H9 (cell line): ENCODE data around the gene POC5. TPM values are rescaled to one million over a fixed set of nuclear protein-coding genes. Genes with fewer than 3 reads are reported as not detected.

Experiments used
- DNase-seq: peaks from one replicate; pipeline ENCODE4 v3.0.0-alpha.2; 2017
- H2AFZ ChIP-seq: one replicate; pipeline ENCODE4 v1.6.1; 2013; ENCODE audit warnings: mild to moderate bottlenecking, low read length, control low read depth, moderate library complexity
- H2AK5ac ChIP-seq: 2 replicates; pipeline ENCODE4 v1.6.1; 2013; ENCODE audit warnings: low read length, control low read depth, mixed read lengths; ENCODE audit not compliant: insufficient read length
- H2BK120ac ChIP-seq: one replicate; pipeline ENCODE4 v1.6.1; 2013; ENCODE audit warnings: low read depth, mild to moderate bottlenecking, low read length, control low read depth, inconsistent platforms; ENCODE audit not compliant: poor library complexity, severe bottlenecking
- H2BK12ac ChIP-seq: 2 replicates; pipeline ENCODE4 v1.6.1; 2013; ENCODE audit warnings: low read length, control low read depth, mixed read lengths, low read depth; ENCODE audit not compliant: insufficient read length
- H2BK15ac ChIP-seq: 2 replicates; pipeline ENCODE4 v1.6.1; 2013; ENCODE audit warnings: low read depth, low read length, control low read depth
- H2BK20ac ChIP-seq: one replicate; pipeline ENCODE4 v1.6.1; 2013; ENCODE audit warnings: low read depth, mild to moderate bottlenecking, low read length, control low read depth, inconsistent platforms; ENCODE audit not compliant: poor library complexity, severe bottlenecking
- H2BK5ac ChIP-seq: 2 replicates; pipeline ENCODE4 v1.6.1; 2013; ENCODE audit warnings: low read length, control low read depth, mixed read lengths; ENCODE audit not compliant: insufficient read length
- H3K14ac ChIP-seq: 2 replicates; pipeline ENCODE4 v1.6.1; 2013; ENCODE audit warnings: low read length, control low read depth; ENCODE audit not compliant: insufficient read depth
- H3K18ac ChIP-seq: 2 replicates; pipeline ENCODE4 v1.6.1; 2013; ENCODE audit warnings: low read depth, mild to moderate bottlenecking, mixed read lengths, low read length, control low read depth; ENCODE audit not compliant: insufficient read length
- H3K23ac ChIP-seq: 2 replicates; pipeline ENCODE4 v1.6.1; 2013; ENCODE audit warnings: low read length, control low read depth, mixed read lengths, low read depth; ENCODE audit not compliant: insufficient read length
- H3K23me2 ChIP-seq: 2 replicates; pipeline ENCODE4 v1.6.1; 2013; ENCODE audit warnings: low read depth, mild to moderate bottlenecking, mixed read lengths, low read length, control low read depth; ENCODE audit not compliant: insufficient read length, poor library complexity, severe bottlenecking
- H3K27ac ChIP-seq: 2 replicates; pipeline ENCODE4 v1.5.1; 2013; ENCODE audit warnings: low read length, control low read depth, mixed read lengths, low read depth; ENCODE audit not compliant: insufficient read length
- H3K27me3 ChIP-seq: 2 replicates; pipeline ENCODE4 v1.6.1; 2013; ENCODE audit warnings: low read length, control low read depth, inconsistent platforms; ENCODE audit not compliant: insufficient read depth
- H3K4ac ChIP-seq: 2 replicates; pipeline ENCODE4 v1.6.1; 2013; ENCODE audit warnings: low read depth, mild to moderate bottlenecking, control low read depth, inconsistent platforms, low read length, moderate library complexity
- H3K4me1 ChIP-seq: 2 replicates; pipeline ENCODE4 v1.6.1; 2013; ENCODE audit warnings: low read length, control low read depth, inconsistent platforms; ENCODE audit not compliant: insufficient read depth
- H3K4me2 ChIP-seq: 2 replicates; pipeline ENCODE4 v1.6.1; 2013; ENCODE audit warnings: low read length, control low read depth, mixed read lengths; ENCODE audit not compliant: insufficient read length, insufficient read depth
- H3K56ac ChIP-seq: 2 replicates; pipeline ENCODE4 v1.6.1; 2013; ENCODE audit warnings: low read depth, mild to moderate bottlenecking, mixed read lengths, low read length, control low read depth; ENCODE audit not compliant: insufficient read length
- H3K79me1 ChIP-seq: 2 replicates; pipeline ENCODE4 v1.6.1; 2013; ENCODE audit warnings: low read depth, mild to moderate bottlenecking, moderate library complexity, low read length, control low read depth, inconsistent platforms; ENCODE audit not compliant: insufficient read depth, poor library complexity, severe bottlenecking
- H3K79me2 ChIP-seq: 2 replicates; pipeline ENCODE4 v1.6.1; 2013; ENCODE audit warnings: low read length, control low read depth, inconsistent platforms; ENCODE audit not compliant: insufficient read depth
- H3K9ac ChIP-seq: 2 replicates; pipeline ENCODE4 v1.6.1; 2013; ENCODE audit warnings: low read length, control low read depth, mixed read lengths; ENCODE audit not compliant: insufficient read length; ENCODE audit errors: extremely low read depth
- H3K9me3 ChIP-seq: one replicate; pipeline ENCODE4 v1.6.1; 2013; ENCODE audit warnings: low read depth, low read length, inconsistent platforms; ENCODE audit not compliant: control insufficient read depth
- H3T11ph ChIP-seq: one replicate; pipeline ENCODE4 v1.6.1; 2013; ENCODE audit warnings: mild to moderate bottlenecking, low read length, control low read depth, inconsistent platforms
- H4K20me1 ChIP-seq: one replicate; pipeline ENCODE4 v1.6.1; 2013; ENCODE audit not compliant: control insufficient read depth, insufficient read length, insufficient read depth
- H4K5ac ChIP-seq: 2 replicates; pipeline ENCODE4 v1.6.1; 2013; ENCODE audit warnings: low read depth, mild to moderate bottlenecking, mixed read lengths, low read length, control low read depth; ENCODE audit not compliant: insufficient read length
- H4K8ac ChIP-seq: replicated peaks from 2 replicates; pipeline ENCODE4 v1.6.1; 2013; ENCODE audit warnings: low read length, control low read depth, mixed read lengths, low read depth; ENCODE audit not compliant: insufficient read length
- H4K91ac ChIP-seq: 2 replicates; pipeline ENCODE4 v1.6.1; 2013; ENCODE audit warnings: low read depth, mild to moderate bottlenecking, moderate library complexity, mixed read lengths, low read length, control low read depth; ENCODE audit not compliant: insufficient read length
- H3K27ac Mint-ChIP-seq, 3 experiments: 2 replicates in 2 of 3; 3 replicates in 1 of 3; pipeline ENCODE4 v1.8.0; 2020 to 2021; ENCODE audit warnings: mixed read lengths in 3 of 3, mild to moderate bottlenecking in 1 of 3, moderate library complexity in 1 of 3
- H3K27me3 Mint-ChIP-seq: 2 replicates; pipeline ENCODE4 v1.8.0; 2021; ENCODE audit warnings: low read depth, mild to moderate bottlenecking, moderate library complexity, mixed read lengths
- H3K36me3 Mint-ChIP-seq, 3 experiments: 2 replicates in 2 of 3; 3 replicates in 1 of 3; pipeline ENCODE4 v1.8.0; 2020 to 2021; ENCODE audit warnings: low read depth in 3 of 3, mixed read lengths in 3 of 3; ENCODE audit not compliant: insufficient read depth in 1 of 3
- H3K4me1 Mint-ChIP-seq, 2 experiments: 2 replicates each; pipeline ENCODE4 v1.8.0; 2020; ENCODE audit warnings: mixed read lengths in 2 of 2
- H3K4me3 Mint-ChIP-seq, 2 experiments: 2 replicates in 1 of 2; 3 replicates in 1 of 2; pipeline ENCODE4 v1.8.0; 2020 to 2021; ENCODE audit warnings: mild to moderate bottlenecking in 2 of 2, mixed read lengths in 2 of 2, moderate library complexity in 1 of 2
- H3K9me3 Mint-ChIP-seq, 2 experiments: 2 replicates in 1 of 2; 3 replicates in 1 of 2; pipeline ENCODE4 v1.8.0; 2020; ENCODE audit warnings: mild to moderate bottlenecking in 2 of 2, mixed read lengths in 2 of 2, moderate library complexity in 1 of 2
- total RNA-seq: library from RNA; stranded (reverse); gene quantifications from 2 replicates; pipeline ENCODE4 v1.2.1, GENCODE V29; 2021
- TF ChIP-seq, protein P1 (sequence below): fragments of 200-600 bp; sonication (generic); conservative IDR thresholded peaks from 3 replicates; pipeline ENCODE4 v1.8.0; 2021; ENCODE audit warnings: antibody characterized with exemption, mild to moderate bottlenecking

POC5 gene
- total RNA-seq, 1 experiment from 2014 or later = 12.2 TPM

DNA sequence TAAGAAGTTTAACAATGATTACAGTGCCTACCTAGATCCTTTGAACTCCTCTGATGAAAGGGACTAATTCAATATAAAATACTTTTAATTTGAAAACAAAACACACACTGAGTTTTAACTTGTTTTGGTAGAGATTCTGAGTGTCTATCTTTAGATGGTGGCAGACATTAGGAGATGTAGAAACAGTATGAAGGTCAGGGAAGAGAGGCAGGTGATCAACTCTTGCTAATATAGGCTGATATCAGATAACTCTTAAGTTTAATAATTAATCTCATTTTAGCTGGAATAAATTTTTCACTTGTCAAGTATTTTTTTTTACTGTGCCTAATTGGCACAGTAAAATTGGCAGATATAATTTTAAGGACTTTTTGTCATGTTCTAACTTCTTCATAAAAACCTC is 30.8 kb downstream of the POC5 start:
- Histone ChIP-seq H3K79me2 (no peaks in the 10 kb centered on the region), H3K79me1 (no peaks in the 10 kb centered on the region), H4K8ac (no peak overlapping the region), H3K23me2 (no peaks in the 10 kb centered on the region), H2BK120ac (no peak overlapping the region), H2BK15ac (no peak overlapping the region), H2AFZ (no peak overlapping the region), H3K23ac (no peak overlapping the region), H3K4me1 (no peaks in the 10 kb centered on the region), H3K18ac (no peak overlapping the region), H3K56ac (no peak overlapping the region), H4K91ac (no peak overlapping the region), H3K4me2 (no peak overlapping the region), H3K4ac (no peak overlapping the region), H2BK12ac (no peak overlapping the region), H3K9me3 (no peaks in the 10 kb centered on the region), H3K9ac (no peak overlapping the region), H3K27me3 (no peaks in the 10 kb centered on the region), H2AK5ac (no peak overlapping the region), H3K27ac (no peak overlapping the region), H3K14ac (no peak overlapping the region), H4K20me1 (no peaks in the 10 kb centered on the region), H3T11ph (no peak overlapping the region), H2BK5ac (no peak overlapping the region), H4K5ac (no peak overlapping the region), H2BK20ac (no peak overlapping the region)
- TF ChIP-seq, protein P1, sequence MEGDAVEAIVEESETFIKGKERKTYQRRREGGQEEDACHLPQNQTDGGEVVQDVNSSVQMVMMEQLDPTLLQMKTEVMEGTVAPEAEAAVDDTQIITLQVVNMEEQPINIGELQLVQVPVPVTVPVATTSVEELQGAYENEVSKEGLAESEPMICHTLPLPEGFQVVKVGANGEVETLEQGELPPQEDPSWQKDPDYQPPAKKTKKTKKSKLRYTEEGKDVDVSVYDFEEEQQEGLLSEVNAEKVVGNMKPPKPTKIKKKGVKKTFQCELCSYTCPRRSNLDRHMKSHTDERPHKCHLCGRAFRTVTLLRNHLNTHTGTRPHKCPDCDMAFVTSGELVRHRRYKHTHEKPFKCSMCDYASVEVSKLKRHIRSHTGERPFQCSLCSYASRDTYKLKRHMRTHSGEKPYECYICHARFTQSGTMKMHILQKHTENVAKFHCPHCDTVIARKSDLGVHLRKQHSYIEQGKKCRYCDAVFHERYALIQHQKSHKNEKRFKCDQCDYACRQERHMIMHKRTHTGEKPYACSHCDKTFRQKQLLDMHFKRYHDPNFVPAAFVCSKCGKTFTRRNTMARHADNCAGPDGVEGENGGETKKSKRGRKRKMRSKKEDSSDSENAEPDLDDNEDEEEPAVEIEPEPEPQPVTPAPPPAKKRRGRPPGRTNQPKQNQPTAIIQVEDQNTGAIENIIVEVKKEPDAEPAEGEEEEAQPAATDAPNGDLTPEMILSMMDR = no peak
- Mint-ChIP-seq H3K36me3 (peaks cover 2 to 27% (median 5%) of the 10 kb centered on the region in 3 experiments; a peak in 3 of 7 replicates), H3K4me1 (no peaks in the 10 kb centered on the region), H3K27me3 (no peaks in the 10 kb centered on the region), H3K27ac (no peak overlapping the region), H3K9me3 (no peaks in the 10 kb centered on the region), H3K4me3 (no peak overlapping the region)
- no peak for DNase-seq
